K562 (cell line): ENCODE measurements around the gene VEZF1. TPM values are rescaled to one million over a fixed set of nuclear protein-coding genes. Genes with fewer than 3 reads are reported as not detected.

Experiments used
- CBX3 ChIP-seq, 2 experiments: IDR thresholded peaks; 1 replicate in 1 of 2; 2 replicates in 1 of 2; pipeline ENCODE4 v1.6.1; 2012; ENCODE audit warnings: inconsistent platforms in 2 of 2, low read length in 2 of 2, borderline replicate concordance in 1 of 2, control low read depth in 1 of 2
- CCAR2 ChIP-seq: fragments of 200-400 bp; formaldehyde crosslinking; IDR thresholded peaks from 2 replicates; pipeline ENCODE4 v1.6.1; 2017; ENCODE audit warnings: mild to moderate bottlenecking, low read depth, low read length
- FOS ChIP-seq: IDR thresholded peaks from 3 replicates; pipeline ENCODE4 v1.6.1; 2011; ENCODE audit not compliant: insufficient read length; ENCODE audit errors: extremely low read depth
- HOXB6 ChIP-seq: fragments of 250-450 bp; sonication (Bioruptor Pico); IDR thresholded peaks from 2 replicates; pipeline ENCODE4 v1.5.1; 2022; ENCODE audit warnings: mild to moderate bottlenecking, borderline replicate concordance
- MTA1 ChIP-seq: fragments of 450-650 bp; IDR thresholded peaks from 2 replicates; pipeline ENCODE4 v1.6.1; 2017; ENCODE audit warnings: borderline replicate concordance
- NFIX ChIP-seq: fragments of 250-450 bp; sonication (Bioruptor Pico); IDR thresholded peaks from 2 replicates; pipeline ENCODE4 v1.4.0; 2020; ENCODE audit warnings: low read depth, mild to moderate bottlenecking, moderate library complexity
- NR2C2 ChIP-seq, 2 experiments: fragments of 200-800 bp in 1 of 2; sonication (Bioruptor generic) in 1 of 2; sonication (generic) in 1 of 2; formaldehyde crosslinking in 1 of 2; IDR thresholded peaks; 2 replicates each; pipeline versions ENCODE4 v1.6.1 to v1.8.0; 2016 to 2022; ENCODE audit warnings: mild to moderate bottlenecking in 1 of 2, missing compliant biosample characterization in 1 of 2, missing genetic modification characterization in 1 of 2, missing genetic modification reagents in 1 of 2
- PTTG1 ChIP-seq: fragments of 450-650 bp; IDR thresholded peaks from 2 replicates; pipeline ENCODE4 v1.6.1; 2016; ENCODE audit warnings: low read depth, mild to moderate bottlenecking, missing genetic modification characterization, missing compliant biosample characterization
- SRSF7 ChIP-seq: fragments of 200-400 bp; formaldehyde crosslinking; optimal IDR thresholded peaks from 2 replicates; pipeline ENCODE3; 2017; ENCODE audit warnings: mild to moderate bottlenecking, low read depth, low read length
- SUPT5H ChIP-seq: fragments of 450-650 bp; IDR thresholded peaks from 2 replicates; pipeline ENCODE4 v1.6.1; 2016
- TARDBP ChIP-seq: fragments of 450-650 bp; IDR thresholded peaks from 2 replicates; pipeline ENCODE4 v1.6.1; 2016
- polyA plus RNA-seq, 8 experiments: library from polyadenylated mRNA; depleted of rRNA in 4 of 8; stranded (reverse) in 5 of 8; unstranded in 3 of 8; fragments of >200 nt; fragmentation: Nextera tagmentation in 2 of 8; fragmentation: Illumina TruSeq in 1 of 8; extraction: Ambion mirVana in 2 of 8; extraction: Trizol in 1 of 8; gene quantifications; 2 replicates each; pipeline versions ENCODE4 v1.2.1 to v1.2.3, GENCODE V29; 2011 to 2014; ENCODE audit warnings: inconsistent platforms in 1 of 8, missing spikeins in 1 of 8
- total RNA-seq, 7 experiments: library from RNA; depleted of rRNA in 6 of 7; stranded (reverse); fragments of >200 nt in 6 of 7; fragmentation: Illumina TruSeq in 2 of 7; extraction: Trizol in 2 of 7; gene quantifications; 2 replicates each; pipeline versions ENCODE4 v1.2.1 to v1.2.3, GENCODE V29; 2011 to 2021; ENCODE audit warnings: low replicate concordance in 1 of 7
- TF ChIP-seq, protein P1 (sequence below): sonication (generic); formaldehyde crosslinking; IDR thresholded peaks from 2 replicates; pipeline ENCODE4 v1.8.0; 2023; ENCODE audit warnings: mild to moderate bottlenecking, missing genetic modification reagents
- TF ChIP-seq, protein P2 (sequence below): sonication (generic); formaldehyde crosslinking; IDR thresholded peaks from 2 replicates; pipeline ENCODE4 v1.8.1; 2022; ENCODE audit warnings: missing genetic modification reagents
- TF ChIP-seq, protein P3 (sequence below): sonication (generic); formaldehyde crosslinking; IDR thresholded peaks from 2 replicates; pipeline ENCODE4 v1.9.0; 2022; ENCODE audit warnings: mild to moderate bottlenecking, missing genetic modification reagents
- TF ChIP-seq, protein P4 (sequence below): sonication (generic); formaldehyde crosslinking; IDR thresholded peaks from 2 replicates; pipeline ENCODE4 v1.8.0; 2022; ENCODE audit warnings: missing genetic modification reagents, mild to moderate bottlenecking, borderline replicate concordance
- TF ChIP-seq, protein P5 (sequence below): sonication (generic); formaldehyde crosslinking; IDR thresholded peaks from 2 replicates; pipeline ENCODE4 v1.8.0; 2022; ENCODE audit warnings: missing genetic modification reagents, mild to moderate bottlenecking, moderate library complexity, borderline replicate concordance

The VEZF1 gene
- total and polyA plus RNA-seq, 9 of the 15 experiments (the other 6 are each of a cell fraction or from before 2014, with no cell fraction given), result 9.5 to 33.4 (median 22.1) TPM

DNA sequence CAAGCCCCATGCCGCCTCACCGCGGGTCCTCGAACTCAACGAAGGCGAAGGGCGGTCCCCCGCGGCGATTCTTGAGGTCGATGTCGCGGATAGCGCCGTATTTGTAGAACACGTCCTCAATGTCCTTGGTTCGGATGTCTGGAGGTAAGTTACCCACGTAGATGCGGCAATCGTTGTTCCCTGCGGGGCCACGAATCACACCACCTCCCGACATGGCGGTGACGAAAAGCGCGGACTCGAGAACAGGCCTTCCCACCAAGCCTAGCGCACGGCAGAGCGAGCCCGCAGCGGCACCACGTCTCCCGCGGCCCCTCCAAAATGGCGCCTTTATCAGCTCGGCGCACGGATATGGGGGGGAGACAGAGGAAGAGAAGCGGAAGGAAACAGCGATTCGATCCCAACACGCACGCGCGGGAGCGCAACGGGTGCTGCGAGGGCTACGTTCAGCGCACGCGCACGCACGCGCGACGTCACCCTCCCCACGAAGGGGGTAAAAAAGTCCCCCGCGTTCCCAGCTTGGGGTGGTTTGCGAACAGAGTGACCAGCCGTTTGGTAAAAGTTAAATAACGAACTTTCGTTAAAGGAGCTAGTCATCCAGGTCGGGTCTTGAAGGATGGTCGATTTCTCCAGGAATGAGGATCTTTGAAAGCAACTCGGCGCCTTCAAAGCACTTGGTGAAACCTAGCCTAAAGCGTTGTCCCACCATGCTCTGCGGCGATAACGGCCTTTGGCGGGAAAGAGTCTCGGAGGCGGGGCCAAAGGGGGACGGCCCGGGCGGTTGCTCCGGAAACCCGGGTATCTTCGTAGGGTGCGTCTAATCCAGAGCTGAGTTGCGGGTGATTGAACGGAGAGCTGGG is 19.1 kb upstream of the VEZF1 start, which contains the start of gene SRSF1 (continued):
- no peak for TF ChIP-seq HOXB6 (CRISPR knock-in tag)
- TF ChIP-seq, protein P1, sequence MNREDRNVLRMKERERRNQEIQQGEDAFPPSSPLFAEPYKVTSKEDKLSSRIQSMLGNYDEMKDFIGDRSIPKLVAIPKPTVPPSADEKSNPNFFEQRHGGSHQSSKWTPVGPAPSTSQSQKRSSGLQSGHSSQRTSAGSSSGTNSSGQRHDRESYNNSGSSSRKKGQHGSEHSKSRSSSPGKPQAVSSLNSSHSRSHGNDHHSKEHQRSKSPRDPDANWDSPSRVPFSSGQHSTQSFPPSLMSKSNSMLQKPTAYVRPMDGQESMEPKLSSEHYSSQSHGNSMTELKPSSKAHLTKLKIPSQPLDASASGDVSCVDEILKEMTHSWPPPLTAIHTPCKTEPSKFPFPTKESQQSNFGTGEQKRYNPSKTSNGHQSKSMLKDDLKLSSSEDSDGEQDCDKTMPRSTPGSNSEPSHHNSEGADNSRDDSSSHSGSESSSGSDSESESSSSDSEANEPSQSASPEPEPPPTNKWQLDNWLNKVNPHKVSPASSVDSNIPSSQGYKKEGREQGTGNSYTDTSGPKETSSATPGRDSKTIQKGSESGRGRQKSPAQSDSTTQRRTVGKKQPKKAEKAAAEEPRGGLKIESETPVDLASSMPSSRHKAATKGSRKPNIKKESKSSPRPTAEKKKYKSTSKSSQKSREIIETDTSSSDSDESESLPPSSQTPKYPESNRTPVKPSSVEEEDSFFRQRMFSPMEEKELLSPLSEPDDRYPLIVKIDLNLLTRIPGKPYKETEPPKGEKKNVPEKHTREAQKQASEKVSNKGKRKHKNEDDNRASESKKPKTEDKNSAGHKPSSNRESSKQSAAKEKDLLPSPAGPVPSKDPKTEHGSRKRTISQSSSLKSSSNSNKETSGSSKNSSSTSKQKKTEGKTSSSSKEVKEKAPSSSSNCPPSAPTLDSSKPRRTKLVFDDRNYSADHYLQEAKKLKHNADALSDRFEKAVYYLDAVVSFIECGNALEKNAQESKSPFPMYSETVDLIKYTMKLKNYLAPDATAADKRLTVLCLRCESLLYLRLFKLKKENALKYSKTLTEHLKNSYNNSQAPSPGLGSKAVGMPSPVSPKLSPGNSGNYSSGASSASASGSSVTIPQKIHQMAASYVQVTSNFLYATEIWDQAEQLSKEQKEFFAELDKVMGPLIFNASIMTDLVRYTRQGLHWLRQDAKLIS (CRISPR knock-in tag), result peak; percentile 79
- no peak for TF ChIP-seq MTA1
- no peak for TF ChIP-seq PTTG1 (tag)
- TF ChIP-seq, protein P2, sequence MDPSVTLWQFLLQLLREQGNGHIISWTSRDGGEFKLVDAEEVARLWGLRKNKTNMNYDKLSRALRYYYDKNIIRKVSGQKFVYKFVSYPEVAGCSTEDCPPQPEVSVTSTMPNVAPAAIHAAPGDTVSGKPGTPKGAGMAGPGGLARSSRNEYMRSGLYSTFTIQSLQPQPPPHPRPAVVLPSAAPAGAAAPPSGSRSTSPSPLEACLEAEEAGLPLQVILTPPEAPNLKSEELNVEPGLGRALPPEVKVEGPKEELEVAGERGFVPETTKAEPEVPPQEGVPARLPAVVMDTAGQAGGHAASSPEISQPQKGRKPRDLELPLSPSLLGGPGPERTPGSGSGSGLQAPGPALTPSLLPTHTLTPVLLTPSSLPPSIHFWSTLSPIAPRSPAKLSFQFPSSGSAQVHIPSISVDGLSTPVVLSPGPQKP (CRISPR knock-in tag), result no peak
- TF ChIP-seq, protein P3, sequence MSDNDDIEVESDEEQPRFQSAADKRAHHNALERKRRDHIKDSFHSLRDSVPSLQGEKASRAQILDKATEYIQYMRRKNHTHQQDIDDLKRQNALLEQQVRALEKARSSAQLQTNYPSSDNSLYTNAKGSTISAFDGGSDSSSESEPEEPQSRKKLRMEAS (CRISPR knock-in tag), result peak; percentile 92
- peak; percentile 59 for TF ChIP-seq NR2C2 (CRISPR knock-in tag; IDR thresholded peaks at IDR 0.05)
- TF ChIP-seq NR2C2 (tag; IDR thresholded peaks at IDR 0.05), result peak; percentile 53; the same call in 1 of the 2 replicates
- TF ChIP-seq, protein P4, sequence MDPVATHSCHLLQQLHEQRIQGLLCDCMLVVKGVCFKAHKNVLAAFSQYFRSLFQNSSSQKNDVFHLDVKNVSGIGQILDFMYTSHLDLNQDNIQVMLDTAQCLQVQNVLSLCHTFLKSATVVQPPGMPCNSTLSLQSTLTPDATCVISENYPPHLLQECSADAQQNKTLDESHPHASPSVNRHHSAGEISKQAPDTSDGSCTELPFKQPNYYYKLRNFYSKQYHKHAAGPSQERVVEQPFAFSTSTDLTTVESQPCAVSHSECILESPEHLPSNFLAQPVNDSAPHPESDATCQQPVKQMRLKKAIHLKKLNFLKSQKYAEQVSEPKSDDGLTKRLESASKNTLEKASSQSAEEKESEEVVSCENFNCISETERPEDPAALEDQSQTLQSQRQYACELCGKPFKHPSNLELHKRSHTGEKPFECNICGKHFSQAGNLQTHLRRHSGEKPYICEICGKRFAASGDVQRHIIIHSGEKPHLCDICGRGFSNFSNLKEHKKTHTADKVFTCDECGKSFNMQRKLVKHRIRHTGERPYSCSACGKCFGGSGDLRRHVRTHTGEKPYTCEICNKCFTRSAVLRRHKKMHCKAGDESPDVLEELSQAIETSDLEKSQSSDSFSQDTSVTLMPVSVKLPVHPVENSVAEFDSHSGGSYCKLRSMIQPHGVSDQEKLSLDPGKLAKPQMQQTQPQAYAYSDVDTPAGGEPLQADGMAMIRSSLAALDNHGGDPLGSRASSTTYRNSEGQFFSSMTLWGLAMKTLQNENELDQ (CRISPR knock-in tag), result 0 out of 2 replicates have a peak, but pooled peaks have one; percentile 17
- peak in 1 of 2 experiments; percentile 67; a peak in 2 of 3 replicates for TF ChIP-seq CBX3 (IDR thresholded peaks at IDR 0.05; ENCODE audit: borderline replicate concordance in 1 of 2, low read length in 2 of 2)
- TF ChIP-seq FOS, result no peak
- peak; percentile 98 for TF ChIP-seq SUPT5H
- TF ChIP-seq SRSF7, result no peak
- no peak for TF ChIP-seq NFIX
- no peak for TF ChIP-seq CCAR2
- no peak for TF ChIP-seq TARDBP
- TF ChIP-seq, protein P5, sequence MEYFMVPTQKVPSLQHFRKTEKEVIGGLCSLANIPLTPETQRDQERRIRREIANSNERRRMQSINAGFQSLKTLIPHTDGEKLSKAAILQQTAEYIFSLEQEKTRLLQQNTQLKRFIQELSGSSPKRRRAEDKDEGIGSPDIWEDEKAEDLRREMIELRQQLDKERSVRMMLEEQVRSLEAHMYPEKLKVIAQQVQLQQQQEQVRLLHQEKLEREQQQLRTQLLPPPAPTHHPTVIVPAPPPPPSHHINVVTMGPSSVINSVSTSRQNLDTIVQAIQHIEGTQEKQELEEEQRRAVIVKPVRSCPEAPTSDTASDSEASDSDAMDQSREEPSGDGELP (CRISPR knock-in tag), result peak; percentile 89
